ENCODE results near the gene NFE2L1.

DNA sequence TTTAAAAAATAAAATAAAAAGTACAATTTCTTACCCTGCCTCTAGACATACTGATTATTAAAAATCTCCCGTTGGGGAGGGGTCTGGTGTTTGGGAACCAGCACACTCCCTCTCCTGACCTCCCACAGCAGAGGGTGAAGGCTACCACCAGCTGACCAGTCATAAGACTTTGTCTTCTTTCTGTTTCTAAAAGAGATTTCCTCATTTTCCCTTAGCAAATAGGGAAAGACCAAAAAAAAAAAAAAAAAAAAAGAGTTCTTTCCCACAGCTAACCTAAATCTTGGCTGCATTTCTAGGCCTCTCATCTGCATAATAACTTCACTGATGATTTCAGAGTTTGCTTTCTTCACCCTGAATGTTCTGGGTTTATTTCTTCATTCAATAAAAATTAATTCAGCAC, 47.0 kb upstream of the NFE2L1 start:
- TF ChIP-seq, protein P1, sequence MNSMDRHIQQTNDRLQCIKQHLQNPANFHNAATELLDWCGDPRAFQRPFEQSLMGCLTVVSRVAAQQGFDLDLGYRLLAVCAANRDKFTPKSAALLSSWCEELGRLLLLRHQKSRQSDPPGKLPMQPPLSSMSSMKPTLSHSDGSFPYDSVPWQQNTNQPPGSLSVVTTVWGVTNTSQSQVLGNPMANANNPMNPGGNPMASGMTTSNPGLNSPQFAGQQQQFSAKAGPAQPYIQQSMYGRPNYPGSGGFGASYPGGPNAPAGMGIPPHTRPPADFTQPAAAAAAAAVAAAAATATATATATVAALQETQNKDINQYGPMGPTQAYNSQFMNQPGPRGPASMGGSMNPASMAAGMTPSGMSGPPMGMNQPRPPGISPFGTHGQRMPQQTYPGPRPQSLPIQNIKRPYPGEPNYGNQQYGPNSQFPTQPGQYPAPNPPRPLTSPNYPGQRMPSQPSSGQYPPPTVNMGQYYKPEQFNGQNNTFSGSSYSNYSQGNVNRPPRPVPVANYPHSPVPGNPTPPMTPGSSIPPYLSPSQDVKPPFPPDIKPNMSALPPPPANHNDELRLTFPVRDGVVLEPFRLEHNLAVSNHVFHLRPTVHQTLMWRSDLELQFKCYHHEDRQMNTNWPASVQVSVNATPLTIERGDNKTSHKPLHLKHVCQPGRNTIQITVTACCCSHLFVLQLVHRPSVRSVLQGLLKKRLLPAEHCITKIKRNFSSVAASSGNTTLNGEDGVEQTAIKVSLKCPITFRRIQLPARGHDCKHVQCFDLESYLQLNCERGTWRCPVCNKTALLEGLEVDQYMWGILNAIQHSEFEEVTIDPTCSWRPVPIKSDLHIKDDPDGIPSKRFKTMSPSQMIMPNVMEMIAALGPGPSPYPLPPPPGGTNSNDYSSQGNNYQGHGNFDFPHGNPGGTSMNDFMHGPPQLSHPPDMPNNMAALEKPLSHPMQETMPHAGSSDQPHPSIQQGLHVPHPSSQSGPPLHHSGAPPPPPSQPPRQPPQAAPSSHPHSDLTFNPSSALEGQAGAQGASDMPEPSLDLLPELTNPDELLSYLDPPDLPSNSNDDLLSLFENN (IDR thresholded peaks at IDR 0.05; ENCODE audit: low read depth in 2 of 2, low read length in 2 of 2): no peak
- TF ChIP-seq CEBPB (tag; IDR thresholded peaks at IDR 0.05) (no peak), KDM5B (IDR thresholded peaks at IDR 0.05; ENCODE audit: insufficient replicate concordance, low read depth, low read length) (no peak)
- TF ChIP-seq, protein P2, sequence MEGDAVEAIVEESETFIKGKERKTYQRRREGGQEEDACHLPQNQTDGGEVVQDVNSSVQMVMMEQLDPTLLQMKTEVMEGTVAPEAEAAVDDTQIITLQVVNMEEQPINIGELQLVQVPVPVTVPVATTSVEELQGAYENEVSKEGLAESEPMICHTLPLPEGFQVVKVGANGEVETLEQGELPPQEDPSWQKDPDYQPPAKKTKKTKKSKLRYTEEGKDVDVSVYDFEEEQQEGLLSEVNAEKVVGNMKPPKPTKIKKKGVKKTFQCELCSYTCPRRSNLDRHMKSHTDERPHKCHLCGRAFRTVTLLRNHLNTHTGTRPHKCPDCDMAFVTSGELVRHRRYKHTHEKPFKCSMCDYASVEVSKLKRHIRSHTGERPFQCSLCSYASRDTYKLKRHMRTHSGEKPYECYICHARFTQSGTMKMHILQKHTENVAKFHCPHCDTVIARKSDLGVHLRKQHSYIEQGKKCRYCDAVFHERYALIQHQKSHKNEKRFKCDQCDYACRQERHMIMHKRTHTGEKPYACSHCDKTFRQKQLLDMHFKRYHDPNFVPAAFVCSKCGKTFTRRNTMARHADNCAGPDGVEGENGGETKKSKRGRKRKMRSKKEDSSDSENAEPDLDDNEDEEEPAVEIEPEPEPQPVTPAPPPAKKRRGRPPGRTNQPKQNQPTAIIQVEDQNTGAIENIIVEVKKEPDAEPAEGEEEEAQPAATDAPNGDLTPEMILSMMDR (IDR thresholded peaks at IDR 0.05 in 2 of 3, conservative IDR thresholded peaks at IDR 0.05 in 1 of 3; ENCODE audit: insufficient read depth in 2 of 3, low read depth in 1 of 3, low read length in 3 of 3): no peak
